ENCODE data around the gene CTR9.

GRCh38 chr11:10752061-10752460 is 1.0 kb downstream of the CTR9 start:
- TF ChIP-seq, protein P1, sequence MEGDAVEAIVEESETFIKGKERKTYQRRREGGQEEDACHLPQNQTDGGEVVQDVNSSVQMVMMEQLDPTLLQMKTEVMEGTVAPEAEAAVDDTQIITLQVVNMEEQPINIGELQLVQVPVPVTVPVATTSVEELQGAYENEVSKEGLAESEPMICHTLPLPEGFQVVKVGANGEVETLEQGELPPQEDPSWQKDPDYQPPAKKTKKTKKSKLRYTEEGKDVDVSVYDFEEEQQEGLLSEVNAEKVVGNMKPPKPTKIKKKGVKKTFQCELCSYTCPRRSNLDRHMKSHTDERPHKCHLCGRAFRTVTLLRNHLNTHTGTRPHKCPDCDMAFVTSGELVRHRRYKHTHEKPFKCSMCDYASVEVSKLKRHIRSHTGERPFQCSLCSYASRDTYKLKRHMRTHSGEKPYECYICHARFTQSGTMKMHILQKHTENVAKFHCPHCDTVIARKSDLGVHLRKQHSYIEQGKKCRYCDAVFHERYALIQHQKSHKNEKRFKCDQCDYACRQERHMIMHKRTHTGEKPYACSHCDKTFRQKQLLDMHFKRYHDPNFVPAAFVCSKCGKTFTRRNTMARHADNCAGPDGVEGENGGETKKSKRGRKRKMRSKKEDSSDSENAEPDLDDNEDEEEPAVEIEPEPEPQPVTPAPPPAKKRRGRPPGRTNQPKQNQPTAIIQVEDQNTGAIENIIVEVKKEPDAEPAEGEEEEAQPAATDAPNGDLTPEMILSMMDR (IDR thresholded peaks at IDR 0.05), result no peak
- TF ChIP-seq EZH2phosphoT487 (IDR thresholded peaks at IDR 0.05; ENCODE audit: borderline replicate concordance, low read depth), result no peak

All from SK-N-SH (cell line).